NT2/D1 (cell line): ENCODE data around the gene BEAN1.

Source experiments
- DNase-seq: peaks from one replicate; pipeline ENCODE4 v3.0.0-alpha.2; 2011; ENCODE audit warnings: low read depth, low spot score
- H3K27me3 ChIP-seq: 2 replicates; pipeline ENCODE4 v1.6.0; 2011; ENCODE audit warnings: mild to moderate bottlenecking; ENCODE audit not compliant: insufficient read length, insufficient read depth
- H3K36me3 ChIP-seq: 2 replicates; pipeline ENCODE4 v1.6.1; 2011; ENCODE audit warnings: mild to moderate bottlenecking, low read length, mixed read lengths; ENCODE audit not compliant: insufficient read depth, insufficient read length
- H3K4me1 ChIP-seq: 2 replicates; pipeline ENCODE4 v1.5.1; 2011; ENCODE audit not compliant: insufficient read depth, insufficient read length
- H3K4me3 ChIP-seq: 2 replicates; pipeline ENCODE4 v1.5.1; 2011; ENCODE audit warnings: low read depth; ENCODE audit not compliant: insufficient read length
- H3K9ac ChIP-seq: 2 replicates; pipeline ENCODE4 v1.6.0; 2011; ENCODE audit warnings: low read depth; ENCODE audit not compliant: insufficient read length
- H3K9me3 ChIP-seq: 2 replicates; pipeline ENCODE4 v1.5.1; 2011; ENCODE audit warnings: mild to moderate bottlenecking, low read length; ENCODE audit not compliant: insufficient read depth
- SUZ12 ChIP-seq: IDR thresholded peaks from 2 replicates; pipeline ENCODE4 v1.6.1; 2011; ENCODE audit not compliant: insufficient read length, insufficient read depth; ENCODE audit errors: extremely low read depth
- YY1 ChIP-seq: IDR thresholded peaks from 2 replicates; pipeline ENCODE4 v1.6.1; 2011; ENCODE audit not compliant: insufficient read length, insufficient read depth
- ZNF274 ChIP-seq: IDR thresholded peaks from 2 replicates; pipeline ENCODE4 v1.6.1; 2011; ENCODE audit warnings: mild to moderate bottlenecking, low read depth, low read length

Gene BEAN1

GRCh38 chr16:66414891-66415290, 12.2 kb upstream of the BEAN1 start:
- TF ChIP-seq YY1 (no peak), SUZ12 (no peak), ZNF274 (no peak)
- Histone ChIP-seq H3K4me3 (no peak overlapping the region), H3K27me3 (no peaks in the 10 kb centered on the region), H3K36me3 (no peaks in the 10 kb centered on the region), H3K4me1 (no peaks in the 10 kb centered on the region), H3K9me3 (0 out of 2 replicates have a peak, but pooled peaks cover 24% of the 10 kb centered on the region), H3K9ac (no peak overlapping the region)
- no peak for DNase-seq

GRCh38 chr16:66416136-66416535, 11.0 kb upstream of the BEAN1 start:
- H3K36me3 ChIP-seq: no peaks in the 10 kb centered on the region
- H3K27me3 ChIP-seq: no peaks in the 10 kb centered on the region
- DNase-seq: no peak
- TF ChIP-seq ZNF274 (no peak), SUZ12 (no peak), YY1 (no peak)
- H3K4me1 ChIP-seq: no peaks in the 10 kb centered on the region
- no peak overlapping the region for H3K4me3 ChIP-seq
- no peak overlapping the region for H3K9ac ChIP-seq
- 0 out of 2 replicates have a peak, but pooled peaks cover 19% of the 10 kb centered on the region for H3K9me3 ChIP-seq

GRCh38 chr16:66416939-66417700, 10.0 kb upstream of the BEAN1 start:
- Histone ChIP-seq H3K4me1 (no peaks in the 10 kb centered on the region), H3K9ac (no peak overlapping the region), H3K4me3 (no peak overlapping the region), H3K36me3 (no peaks in the 10 kb centered on the region), H3K9me3 (0 out of 2 replicates have a peak, but pooled peaks cover 11% of the 10 kb centered on the region), H3K27me3 (no peaks in the 10 kb centered on the region)
- DNase-seq: no peak
- TF ChIP-seq ZNF274: no peak
- TF ChIP-seq YY1: no peak
- no peak for TF ChIP-seq SUZ12

- Histone ChIP-seq H3K4me3 (no peak overlapping the region), H3K36me3 (no peaks in the 10 kb centered on the region), H3K9me3 (no peaks in the 10 kb centered on the region), H3K27me3 (peaks cover 4% of the 10 kb centered on the region), H3K9ac (no peak overlapping the region), H3K4me1 (no peaks in the 10 kb centered on the region)
- no peak for DNase-seq
- TF ChIP-seq SUZ12 (no peak), ZNF274 (no peak), YY1 (no peak)
Observed at GRCh38 chr16:66418165-66418962, 8.7 kb upstream of the BEAN1 start.

- H3K4me1 ChIP-seq: no peaks in the 10 kb centered on the region
- H3K9me3 ChIP-seq: no peaks in the 10 kb centered on the region
- H3K27me3 ChIP-seq: peaks cover 15% of the 10 kb centered on the region
- DNase-seq: no peak
- H3K4me3 ChIP-seq: no peak overlapping the region
- TF ChIP-seq ZNF274 (no peak), SUZ12 (no peak)
- no peaks in the 10 kb centered on the region for H3K36me3 ChIP-seq
- H3K9ac ChIP-seq: no peak overlapping the region
Observed at GRCh38 chr16:66419527-66419926, 7.6 kb upstream of the BEAN1 start.

- no peak for TF ChIP-seq ZNF274
- TF ChIP-seq YY1: no peak
- TF ChIP-seq SUZ12: no peak
- H3K9ac ChIP-seq: no peak overlapping the region
- peaks cover 24% of the 10 kb centered on the region for H3K27me3 ChIP-seq
- H3K36me3 ChIP-seq: no peaks in the 10 kb centered on the region
- no peaks in the 10 kb centered on the region for H3K9me3 ChIP-seq
- H3K4me3 ChIP-seq: no peak overlapping the region
- no peak for DNase-seq
- H3K4me1 ChIP-seq: no peaks in the 10 kb centered on the region
Observed at GRCh38 chr16:66420396-66420795, 6.7 kb upstream of the BEAN1 start.

- TF ChIP-seq YY1 (no peak), SUZ12 (no peak), ZNF274 (no peak)
- no peak for DNase-seq
- H3K36me3 ChIP-seq: no peaks in the 10 kb centered on the region
- no peaks in the 10 kb centered on the region for H3K9me3 ChIP-seq
- peaks cover 38% of the 10 kb centered on the region for H3K27me3 ChIP-seq
- H3K4me1 ChIP-seq: peaks cover 6% of the 10 kb centered on the region
- H3K9ac ChIP-seq: no peak overlapping the region
- no peak overlapping the region for H3K4me3 ChIP-seq
Observed at GRCh38 chr16:66421891-66422290, 5.2 kb upstream of the BEAN1 start.
